NCI-H1417 treated with DMSO at 0.1 percent for 48 hours (cell line): Measurements from ENCODE around the gene ANKEF1.
"Not testable (repeated sequence)": the region's sequence is repeated elsewhere in the genome, so short reads cannot be mapped to it uniquely, and the experiment has no call there.

Source experiments
- DNase-seq: peaks from one replicate; lab custom pipeline; 2025; lab: John Stamatoyannopoulos, UW

ANKEF1 gene

GRCh38 chr20:10033905-10034650, 709 bp upstream of the ANKEF1 start:
- no peak for DNase-seq

GRCh38 chr20:10036321-10036720, 1.5 kb downstream of the ANKEF1 start:
- DNase-seq = not testable (repeated sequence)

- DNase-seq = no peak
Measured at GRCh38 chr20:10040070-10040975, 5.5 kb downstream of the ANKEF1 start.

- DNase-seq = no peak
Measured at GRCh38 chr20:10042086-10042485, 7.3 kb downstream of the ANKEF1 start.

- DNase-seq = no peak
Measured at GRCh38 chr20:10047427-10047826, 12.6 kb downstream of the ANKEF1 start.

- no peak for DNase-seq
Measured at GRCh38 chr20:10051185-10051584, 16.4 kb downstream of the ANKEF1 start.

- DNase-seq = no peak
Measured at GRCh38 chr20:10059006-10059405, 24.2 kb downstream of the ANKEF1 start.

- no peak for DNase-seq
Measured at GRCh38 chr20:10060226-10060625, 25.4 kb downstream of the ANKEF1 start.

GRCh38 chr20:10061641-10062040, 26.9 kb downstream of the ANKEF1 start:
- DNase-seq = no peak

- no peak for DNase-seq
Measured at GRCh38 chr20:10063482-10063881, 28.7 kb downstream of the ANKEF1 start.

- DNase-seq = no peak
Measured at GRCh38 chr20:10064611-10065010, 29.8 kb downstream of the ANKEF1 start.

GRCh38 chr20:10065154-10065833, 30.5 kb downstream of the ANKEF1 start:
- DNase-seq = no peak

GRCh38 chr20:10067321-10067720, 32.5 kb downstream of the ANKEF1 start:
- no peak for DNase-seq

GRCh38 chr20:10074513-10074912, 39.7 kb downstream of the ANKEF1 start:
- DNase-seq = no peak

GRCh38 chr20:10075606-10076005, 40.8 kb downstream of the ANKEF1 start:
- no peak for DNase-seq

- DNase-seq = no peak
Measured at GRCh38 chr20:10076126-10077080, 41.6 kb downstream of the ANKEF1 start.

GRCh38 chr20:10077081-10077471, 42.3 kb downstream of the ANKEF1 start:
- DNase-seq = no peak

GRCh38 chr20:10077886-10078285, 43.1 kb downstream of the ANKEF1 start:
- DNase-seq = no peak

- no peak for DNase-seq
Measured at GRCh38 chr20:10078403-10078802, 43.6 kb downstream of the ANKEF1 start.

GRCh38 chr20:10079964-10080363, 45.2 kb downstream of the ANKEF1 start:
- DNase-seq = no peak

- DNase-seq = no peak
Measured at GRCh38 chr20:10080574-10080973, 45.8 kb downstream of the ANKEF1 start.
